GM12892 (cell line): ENCODE results near the gene SLC18B1.
A peak's percentile ranks its signal among the peaks of the same experiment; 100 is the strongest.

Source experiments
- DNase-seq: peaks from one replicate; pipeline ENCODE4 v3.0.0; 2011; ENCODE audit not compliant: insufficient read length
- FAIRE-seq: peaks from 2 replicates; lab custom pipeline; 2011; peaks lifted over from hg19 to GRCh38; lab: Jason Lieb, UNC
- POLR2A ChIP-seq: IDR thresholded peaks from 2 replicates; pipeline ENCODE4 v1.6.1; 2011; ENCODE audit warnings: low read depth, low read length, control low read depth
- POLR2AphosphoS5 ChIP-seq: IDR thresholded peaks from 2 replicates; pipeline ENCODE4 v1.6.1; 2011; ENCODE audit warnings: low read depth, low read length, control low read depth
- TAF1 ChIP-seq: IDR thresholded peaks from 2 replicates; pipeline ENCODE4 v1.6.1; 2011; ENCODE audit warnings: low read depth, mild to moderate bottlenecking, control low read depth, low read length, borderline replicate concordance

The SLC18B1 gene

GRCh38 chr6:132752255-132752654 lies 46.2 kb downstream of the SLC18B1 start:
- no peak for TF ChIP-seq POLR2A
- no peak for TF ChIP-seq TAF1
- TF ChIP-seq POLR2AphosphoS5 = no peak
- DNase-seq (no peak), FAIRE-seq (no peak)

DNA sequence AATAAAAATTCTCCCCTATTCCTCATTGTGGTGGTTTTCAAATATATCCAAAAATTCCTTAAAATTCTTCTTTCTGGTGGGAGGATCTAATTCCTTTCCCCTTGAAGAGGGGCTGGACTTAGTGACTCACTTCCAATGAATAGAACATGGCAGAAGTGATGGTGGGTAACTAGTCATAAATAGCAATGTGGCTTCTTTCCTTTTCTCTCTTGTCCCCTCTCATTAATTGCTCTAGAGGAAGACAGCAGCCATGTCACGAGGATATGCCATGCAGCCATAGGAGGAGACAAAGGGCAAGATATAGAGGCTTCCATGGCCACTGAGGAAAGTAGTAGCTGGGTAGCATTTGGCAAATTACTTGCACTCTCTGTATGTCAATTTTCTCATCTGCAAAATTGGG lies 46.6 kb downstream of the SLC18B1 start:
- DNase-seq (no peak), FAIRE-seq (no peak)
- TF ChIP-seq POLR2A (no peak), TAF1 (no peak), POLR2AphosphoS5 (no peak)

DNA sequence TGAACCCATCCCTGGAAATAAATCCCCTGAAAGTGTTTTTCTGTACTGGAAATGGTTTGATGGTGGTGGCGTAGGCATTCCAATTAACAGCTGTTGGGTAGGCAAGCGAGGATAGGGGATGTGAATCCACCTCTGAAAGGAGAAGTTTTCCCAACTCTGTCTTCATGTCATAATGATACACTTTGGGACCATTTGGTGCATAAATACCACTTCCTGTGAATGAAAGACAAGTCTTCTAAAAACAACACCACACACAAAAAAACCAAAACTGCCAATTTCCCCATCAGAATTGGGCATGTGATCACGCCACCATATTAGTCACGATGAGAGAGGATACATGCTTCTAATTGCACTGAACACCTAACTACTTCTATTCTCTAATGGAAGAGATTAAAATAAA lies 47.1 kb downstream of the SLC18B1 start:
- no peak for DNase-seq
- TF ChIP-seq POLR2AphosphoS5 = no peak
- no peak for TF ChIP-seq POLR2A
- TF ChIP-seq TAF1 = no peak
- FAIRE-seq = peak; percentile 80

DNA sequence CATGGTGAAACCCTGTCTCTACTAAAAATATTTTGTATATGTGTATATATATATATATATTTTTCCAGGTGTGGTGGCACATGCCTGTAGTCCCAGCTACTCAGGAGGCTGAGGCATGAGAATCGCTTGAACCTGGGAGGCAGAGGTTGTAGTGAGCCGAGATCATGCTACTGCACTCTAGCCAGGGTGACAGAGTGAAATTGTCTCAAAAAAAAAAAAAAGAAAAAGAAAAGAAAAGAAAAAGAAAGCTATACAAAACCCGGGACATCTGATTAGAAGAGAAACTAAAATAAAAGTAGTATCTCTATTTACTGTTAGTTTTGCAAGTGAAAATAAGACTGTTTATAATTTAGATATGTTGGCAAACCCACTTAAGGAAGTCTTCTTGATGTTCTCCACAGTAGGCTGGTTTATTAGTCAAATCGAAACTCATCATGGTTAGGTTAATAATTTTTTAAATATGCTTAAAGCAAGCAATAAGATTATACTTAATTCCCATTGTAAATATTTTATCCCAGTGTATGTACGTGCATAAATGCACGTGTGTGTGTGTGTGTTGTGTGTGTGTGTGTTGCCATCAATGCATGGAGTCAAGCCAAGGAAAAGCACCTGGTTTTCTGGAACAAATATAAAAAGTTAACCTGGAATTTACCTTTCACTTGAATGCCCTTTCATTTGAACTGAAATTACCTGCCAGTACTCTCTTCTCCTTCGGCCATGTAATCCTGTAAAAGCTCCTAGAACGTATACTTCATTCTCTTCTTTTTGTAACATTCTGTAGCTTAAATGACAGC lies 47.8 kb downstream of the SLC18B1 start:
- no peak for TF ChIP-seq POLR2AphosphoS5
- TF ChIP-seq TAF1 = no peak
- TF ChIP-seq POLR2A = no peak
- no peak for FAIRE-seq
- DNase-seq = no peak

- DNase-seq = no peak
- no peak for TF ChIP-seq POLR2AphosphoS5
- no peak for TF ChIP-seq TAF1
- TF ChIP-seq POLR2A = no peak
- FAIRE-seq = no peak
Measured at GRCh38 chr6:132749111-132749510, 49.3 kb downstream of the SLC18B1 start.

- TF ChIP-seq POLR2A (no peak), TAF1 (no peak), POLR2AphosphoS5 (no peak)
- FAIRE-seq = peak; percentile 14
- no peak for DNase-seq
Measured at GRCh38 chr6:132748446-132748845, 50.0 kb downstream of the SLC18B1 start.

DNA sequence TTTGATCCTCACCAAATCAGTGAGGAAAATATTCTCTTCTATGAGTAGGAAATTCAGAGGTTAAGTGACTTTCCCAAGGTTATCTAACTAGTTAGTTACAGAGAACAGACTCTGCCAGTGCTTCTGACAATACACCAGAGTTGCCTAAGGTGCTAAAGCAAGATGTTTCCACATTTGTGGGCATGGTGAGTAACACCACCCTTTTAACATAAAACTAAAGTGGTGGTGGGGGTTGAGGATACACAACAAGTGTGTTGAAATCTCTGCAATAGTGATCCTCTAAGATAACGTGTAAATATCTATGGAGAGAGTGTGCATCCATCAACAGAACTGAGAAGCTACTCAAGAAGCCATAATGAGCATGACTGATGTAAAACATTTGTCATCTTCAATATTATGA lies 52.4 kb downstream of the SLC18B1 start:
- FAIRE-seq = no peak
- DNase-seq = no peak
- TF ChIP-seq TAF1 (no peak), POLR2AphosphoS5 (no peak), POLR2A (no peak)

DNA sequence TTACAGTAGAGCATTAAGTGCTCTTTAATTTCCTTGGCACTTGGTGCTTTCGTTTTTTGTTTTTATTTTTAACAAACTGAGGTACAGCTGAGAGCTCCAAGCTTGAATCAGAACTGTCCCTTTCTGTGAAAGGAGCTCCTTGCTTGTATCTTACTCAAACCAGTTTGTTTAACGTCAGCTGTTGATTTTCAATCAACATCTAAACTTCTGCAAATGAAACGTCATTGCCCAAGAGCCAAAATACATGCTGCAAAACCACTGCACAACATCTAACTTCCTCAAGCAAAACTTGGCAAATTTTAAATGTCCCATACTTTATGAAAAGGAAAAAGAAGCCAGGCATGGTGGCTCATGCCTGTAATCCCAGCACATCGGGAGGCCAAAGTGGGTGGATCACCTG lies 55.9 kb downstream of the SLC18B1 start:
- no peak for DNase-seq
- TF ChIP-seq TAF1 (no peak), POLR2A (no peak), POLR2AphosphoS5 (no peak)
- no peak for FAIRE-seq

DNA sequence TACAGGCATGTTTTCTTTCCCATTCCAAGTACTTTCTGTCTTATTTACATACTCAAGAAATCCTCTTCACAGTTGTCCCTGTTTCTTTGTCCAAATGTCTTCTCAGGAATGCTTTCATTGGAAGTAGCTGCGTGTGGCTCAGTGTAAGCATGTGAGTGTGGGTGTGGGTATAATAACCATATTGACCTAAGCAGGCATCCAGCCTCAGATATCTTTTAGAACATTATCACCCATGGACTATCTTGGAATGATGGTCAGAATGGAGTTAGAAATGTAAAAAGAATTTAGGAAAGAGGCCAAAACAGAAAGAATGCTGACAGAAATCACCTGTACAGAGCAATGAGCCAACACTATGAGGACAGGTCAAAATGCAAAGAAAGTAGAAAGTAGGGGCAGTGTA lies 57.2 kb downstream of the SLC18B1 start:
- DNase-seq (no peak), FAIRE-seq (no peak)
- TF ChIP-seq POLR2A = no peak
- no peak for TF ChIP-seq TAF1
- TF ChIP-seq POLR2AphosphoS5 = no peak

GRCh38 chr6:132736239-132736638 lies 62.2 kb downstream of the SLC18B1 start:
- TF ChIP-seq POLR2AphosphoS5 (no peak), TAF1 (no peak), POLR2A (no peak)
- no peak for FAIRE-seq
- no peak for DNase-seq

GRCh38 chr6:132734694-132735236 lies 63.7 kb downstream of the SLC18B1 start:
- DNase-seq (no peak), FAIRE-seq (no peak)

DNA sequence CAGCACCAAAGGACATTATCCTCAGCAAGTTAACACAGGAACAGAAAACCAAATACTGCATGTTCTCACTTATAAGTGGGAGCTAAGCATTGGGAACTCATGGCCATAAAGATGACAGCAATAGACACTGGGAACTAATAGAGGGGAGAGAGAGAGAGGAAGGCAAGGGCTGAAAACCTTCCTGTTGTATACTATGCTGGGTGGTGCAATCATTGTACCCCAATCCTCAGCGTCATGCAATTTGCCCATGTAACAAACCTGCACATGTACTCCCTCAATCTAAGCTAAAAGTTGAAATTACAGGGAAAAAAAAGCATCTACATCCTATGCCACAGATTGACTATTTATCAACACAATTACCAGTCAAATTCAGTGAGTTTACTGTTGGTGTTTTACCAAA lies 64.6 kb downstream of the SLC18B1 start:
- no peak for FAIRE-seq
- no peak for DNase-seq
- no peak for TF ChIP-seq TAF1

More at GRCh38 chr6:132734694-132735236, 63.7 kb downstream of the SLC18B1 start:
- TF ChIP-seq POLR2A = no peak
